H9 (cell line): Measurements from ENCODE around the gene SCEL. TPM values are rescaled to one million over a fixed set of nuclear protein-coding genes. Genes with fewer than 3 reads are reported as not detected.

Experiments used
- DNase-seq: peaks from one replicate; pipeline ENCODE4 v3.0.0-alpha.2; 2017
- H2AFZ ChIP-seq: one replicate; pipeline ENCODE4 v1.6.1; 2013; ENCODE audit warnings: mild to moderate bottlenecking, low read length, control low read depth, moderate library complexity
- H2AK5ac ChIP-seq: 2 replicates; pipeline ENCODE4 v1.6.1; 2013; ENCODE audit warnings: low read length, control low read depth, mixed read lengths; ENCODE audit not compliant: insufficient read length
- H2BK120ac ChIP-seq: one replicate; pipeline ENCODE4 v1.6.1; 2013; ENCODE audit warnings: low read depth, mild to moderate bottlenecking, low read length, control low read depth, inconsistent platforms; ENCODE audit not compliant: poor library complexity, severe bottlenecking
- H2BK12ac ChIP-seq: 2 replicates; pipeline ENCODE4 v1.6.1; 2013; ENCODE audit warnings: low read length, control low read depth, mixed read lengths, low read depth; ENCODE audit not compliant: insufficient read length
- H2BK15ac ChIP-seq: 2 replicates; pipeline ENCODE4 v1.6.1; 2013; ENCODE audit warnings: low read depth, low read length, control low read depth
- H2BK20ac ChIP-seq: one replicate; pipeline ENCODE4 v1.6.1; 2013; ENCODE audit warnings: low read depth, mild to moderate bottlenecking, low read length, control low read depth, inconsistent platforms; ENCODE audit not compliant: poor library complexity, severe bottlenecking
- H2BK5ac ChIP-seq: 2 replicates; pipeline ENCODE4 v1.6.1; 2013; ENCODE audit warnings: low read length, control low read depth, mixed read lengths; ENCODE audit not compliant: insufficient read length
- H3K14ac ChIP-seq: 2 replicates; pipeline ENCODE4 v1.6.1; 2013; ENCODE audit warnings: low read length, control low read depth; ENCODE audit not compliant: insufficient read depth
- H3K18ac ChIP-seq: 2 replicates; pipeline ENCODE4 v1.6.1; 2013; ENCODE audit warnings: low read depth, mild to moderate bottlenecking, mixed read lengths, low read length, control low read depth; ENCODE audit not compliant: insufficient read length
- H3K23ac ChIP-seq: 2 replicates; pipeline ENCODE4 v1.6.1; 2013; ENCODE audit warnings: low read length, control low read depth, mixed read lengths, low read depth; ENCODE audit not compliant: insufficient read length
- H3K23me2 ChIP-seq: 2 replicates; pipeline ENCODE4 v1.6.1; 2013; ENCODE audit warnings: low read depth, mild to moderate bottlenecking, mixed read lengths, low read length, control low read depth; ENCODE audit not compliant: insufficient read length, poor library complexity, severe bottlenecking
- H3K27ac ChIP-seq: 2 replicates; pipeline ENCODE4 v1.5.1; 2013; ENCODE audit warnings: low read length, control low read depth, mixed read lengths, low read depth; ENCODE audit not compliant: insufficient read length
- H3K27me3 ChIP-seq: 2 replicates; pipeline ENCODE4 v1.6.1; 2013; ENCODE audit warnings: low read length, control low read depth, inconsistent platforms; ENCODE audit not compliant: insufficient read depth
- H3K4ac ChIP-seq: 2 replicates; pipeline ENCODE4 v1.6.1; 2013; ENCODE audit warnings: low read depth, mild to moderate bottlenecking, control low read depth, inconsistent platforms, low read length, moderate library complexity
- H3K4me1 ChIP-seq: 2 replicates; pipeline ENCODE4 v1.6.1; 2013; ENCODE audit warnings: low read length, control low read depth, inconsistent platforms; ENCODE audit not compliant: insufficient read depth
- H3K4me2 ChIP-seq: 2 replicates; pipeline ENCODE4 v1.6.1; 2013; ENCODE audit warnings: low read length, control low read depth, mixed read lengths; ENCODE audit not compliant: insufficient read length, insufficient read depth
- H3K56ac ChIP-seq: 2 replicates; pipeline ENCODE4 v1.6.1; 2013; ENCODE audit warnings: low read depth, mild to moderate bottlenecking, mixed read lengths, low read length, control low read depth; ENCODE audit not compliant: insufficient read length
- H3K79me1 ChIP-seq: 2 replicates; pipeline ENCODE4 v1.6.1; 2013; ENCODE audit warnings: low read depth, mild to moderate bottlenecking, moderate library complexity, low read length, control low read depth, inconsistent platforms; ENCODE audit not compliant: insufficient read depth, poor library complexity, severe bottlenecking
- H3K79me2 ChIP-seq: 2 replicates; pipeline ENCODE4 v1.6.1; 2013; ENCODE audit warnings: low read length, control low read depth, inconsistent platforms; ENCODE audit not compliant: insufficient read depth
- H3K9ac ChIP-seq: 2 replicates; pipeline ENCODE4 v1.6.1; 2013; ENCODE audit warnings: low read length, control low read depth, mixed read lengths; ENCODE audit not compliant: insufficient read length; ENCODE audit errors: extremely low read depth
- H3K9me3 ChIP-seq: one replicate; pipeline ENCODE4 v1.6.1; 2013; ENCODE audit warnings: low read depth, low read length, inconsistent platforms; ENCODE audit not compliant: control insufficient read depth
- H3T11ph ChIP-seq: one replicate; pipeline ENCODE4 v1.6.1; 2013; ENCODE audit warnings: mild to moderate bottlenecking, low read length, control low read depth, inconsistent platforms
- H4K20me1 ChIP-seq: one replicate; pipeline ENCODE4 v1.6.1; 2013; ENCODE audit not compliant: control insufficient read depth, insufficient read length, insufficient read depth
- H4K5ac ChIP-seq: 2 replicates; pipeline ENCODE4 v1.6.1; 2013; ENCODE audit warnings: low read depth, mild to moderate bottlenecking, mixed read lengths, low read length, control low read depth; ENCODE audit not compliant: insufficient read length
- H4K8ac ChIP-seq: replicated peaks from 2 replicates; pipeline ENCODE4 v1.6.1; 2013; ENCODE audit warnings: low read length, control low read depth, mixed read lengths, low read depth; ENCODE audit not compliant: insufficient read length
- H4K91ac ChIP-seq: 2 replicates; pipeline ENCODE4 v1.6.1; 2013; ENCODE audit warnings: low read depth, mild to moderate bottlenecking, moderate library complexity, mixed read lengths, low read length, control low read depth; ENCODE audit not compliant: insufficient read length
- H3K27ac Mint-ChIP-seq, 3 experiments: 2 replicates in 2 of 3; 3 replicates in 1 of 3; pipeline ENCODE4 v1.8.0; 2020 to 2021; ENCODE audit warnings: mixed read lengths in 3 of 3, mild to moderate bottlenecking in 1 of 3, moderate library complexity in 1 of 3
- H3K27me3 Mint-ChIP-seq: 2 replicates; pipeline ENCODE4 v1.8.0; 2021; ENCODE audit warnings: low read depth, mild to moderate bottlenecking, moderate library complexity, mixed read lengths
- H3K36me3 Mint-ChIP-seq, 3 experiments: 2 replicates in 2 of 3; 3 replicates in 1 of 3; pipeline ENCODE4 v1.8.0; 2020 to 2021; ENCODE audit warnings: low read depth in 3 of 3, mixed read lengths in 3 of 3; ENCODE audit not compliant: insufficient read depth in 1 of 3
- H3K4me1 Mint-ChIP-seq, 2 experiments: 2 replicates each; pipeline ENCODE4 v1.8.0; 2020; ENCODE audit warnings: mixed read lengths in 2 of 2
- H3K4me3 Mint-ChIP-seq, 2 experiments: 2 replicates in 1 of 2; 3 replicates in 1 of 2; pipeline ENCODE4 v1.8.0; 2020 to 2021; ENCODE audit warnings: mild to moderate bottlenecking in 2 of 2, mixed read lengths in 2 of 2, moderate library complexity in 1 of 2
- H3K9me3 Mint-ChIP-seq, 2 experiments: 2 replicates in 1 of 2; 3 replicates in 1 of 2; pipeline ENCODE4 v1.8.0; 2020; ENCODE audit warnings: mild to moderate bottlenecking in 2 of 2, mixed read lengths in 2 of 2, moderate library complexity in 1 of 2
- WGBS: extraction: QIAGEN DNeasy Blood & Tissue Kit; methylation state at CpG from one replicate; pipeline ENCODE4 v1.1.7; 2013; ENCODE audit warnings: missing lambda C conversion rate, low lambda C conversion rate, mixed read lengths; ENCODE audit not compliant: insufficient read length; ENCODE audit errors: extremely low coverage; 5-methylcytosine and 5-hydroxymethylcytosine counted together
- long read RNA-seq: library from polyadenylated mRNA; unstranded; transcript quantifications from one replicate; pipeline ENCODE4 v2.0.0, GENCODE V29; 2020
- total RNA-seq: library from RNA; stranded (reverse); gene quantifications from 2 replicates; pipeline ENCODE4 v1.2.1, GENCODE V29; 2021
- TF ChIP-seq, protein P1 (sequence below): fragments of 200-600 bp; sonication (generic); conservative IDR thresholded peaks from 3 replicates; pipeline ENCODE4 v1.8.0; 2021; ENCODE audit warnings: antibody characterized with exemption, mild to moderate bottlenecking

The SCEL gene, protein sequence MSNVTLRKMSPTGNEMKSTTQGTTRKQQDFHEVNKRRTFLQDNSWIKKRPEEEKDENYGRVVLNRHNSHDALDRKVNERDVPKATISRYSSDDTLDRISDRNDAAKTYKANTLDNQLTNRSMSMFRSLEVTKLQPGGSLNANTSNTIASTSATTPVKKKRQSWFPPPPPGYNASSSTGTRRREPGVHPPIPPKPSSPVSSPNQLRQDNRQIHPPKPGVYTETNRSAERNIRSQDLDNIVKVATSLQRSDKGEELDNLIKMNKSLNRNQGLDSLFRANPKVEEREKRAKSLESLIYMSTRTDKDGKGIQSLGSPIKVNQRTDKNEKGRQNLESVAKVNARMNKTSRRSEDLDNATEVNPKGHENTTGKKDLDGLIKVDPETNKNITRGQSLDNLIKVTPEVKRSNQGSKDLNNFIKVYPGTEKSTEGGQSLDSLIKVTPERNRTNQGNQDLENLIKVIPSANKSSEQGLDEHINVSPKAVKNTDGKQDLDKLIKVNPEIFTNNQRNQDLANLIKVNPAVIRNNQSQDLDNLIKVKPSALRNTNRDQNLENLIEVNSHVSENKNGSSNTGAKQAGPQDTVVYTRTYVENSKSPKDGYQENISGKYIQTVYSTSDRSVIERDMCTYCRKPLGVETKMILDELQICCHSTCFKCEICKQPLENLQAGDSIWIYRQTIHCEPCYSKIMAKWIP
- total RNA-seq: not detected in 2 replicates
- long read RNA-seq: 0 reads

DNA sequence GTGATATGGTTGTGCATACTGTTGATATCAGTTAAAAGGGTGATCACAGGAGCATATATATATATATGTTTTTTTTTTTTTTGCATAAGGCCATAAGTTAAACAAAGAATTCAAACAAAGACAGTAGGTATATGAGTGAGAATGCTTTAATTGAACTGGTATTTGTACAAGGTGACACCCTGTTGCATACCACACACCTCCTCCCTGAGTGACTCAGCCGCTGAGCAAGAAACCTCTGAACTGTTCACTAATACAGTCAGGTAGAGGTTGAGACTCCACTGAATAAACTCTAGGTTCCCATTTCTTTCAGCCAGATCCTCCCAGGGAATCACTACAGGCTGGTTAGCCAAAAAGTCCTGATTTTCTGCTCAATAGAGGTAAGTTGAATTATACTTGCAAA is at the start of gene SCEL:
Gene SCEL, plus strand, starts transcription at position 259 of the 400 bp plus-strand sequence. CDS start 20,170 bp downstream, outside the sequence.
- H3K9ac ChIP-seq: no peak within 1 kb of the TSS
- H2BK120ac ChIP-seq: no peak within 1 kb of the TSS
- H2AFZ ChIP-seq: no peak within 1 kb of the TSS
- H3K27ac ChIP-seq: no peak within 1 kb of the TSS
- H3K9me3 ChIP-seq: no peaks in the 10 kb centered on the region
- no peak within 1 kb of the TSS for H3K14ac ChIP-seq
- no peak within 1 kb of the TSS for H3K23ac ChIP-seq
- no peak within 1 kb of the TSS for H4K5ac ChIP-seq
- TF ChIP-seq, protein P1, sequence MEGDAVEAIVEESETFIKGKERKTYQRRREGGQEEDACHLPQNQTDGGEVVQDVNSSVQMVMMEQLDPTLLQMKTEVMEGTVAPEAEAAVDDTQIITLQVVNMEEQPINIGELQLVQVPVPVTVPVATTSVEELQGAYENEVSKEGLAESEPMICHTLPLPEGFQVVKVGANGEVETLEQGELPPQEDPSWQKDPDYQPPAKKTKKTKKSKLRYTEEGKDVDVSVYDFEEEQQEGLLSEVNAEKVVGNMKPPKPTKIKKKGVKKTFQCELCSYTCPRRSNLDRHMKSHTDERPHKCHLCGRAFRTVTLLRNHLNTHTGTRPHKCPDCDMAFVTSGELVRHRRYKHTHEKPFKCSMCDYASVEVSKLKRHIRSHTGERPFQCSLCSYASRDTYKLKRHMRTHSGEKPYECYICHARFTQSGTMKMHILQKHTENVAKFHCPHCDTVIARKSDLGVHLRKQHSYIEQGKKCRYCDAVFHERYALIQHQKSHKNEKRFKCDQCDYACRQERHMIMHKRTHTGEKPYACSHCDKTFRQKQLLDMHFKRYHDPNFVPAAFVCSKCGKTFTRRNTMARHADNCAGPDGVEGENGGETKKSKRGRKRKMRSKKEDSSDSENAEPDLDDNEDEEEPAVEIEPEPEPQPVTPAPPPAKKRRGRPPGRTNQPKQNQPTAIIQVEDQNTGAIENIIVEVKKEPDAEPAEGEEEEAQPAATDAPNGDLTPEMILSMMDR: no peak
- Mint-ChIP-seq H3K4me3 (no peak within 1 kb of the TSS), H3K27me3 (no peaks in the 10 kb centered on the region), H3K9me3 (no peaks in the 10 kb centered on the region), H3K36me3 (no peaks in the 10 kb centered on the region), H3K27ac (no peak within 1 kb of the TSS), H3K4me1 (peaks cover 0 to 3% of the 10 kb centered on the region in 2 experiments; a peak in 1 of 4 replicates)
- H4K20me1 ChIP-seq: no peaks in the 10 kb centered on the region
- no peak within 1 kb of the TSS for H2BK12ac ChIP-seq
- no peak within 1 kb of the TSS for H2BK5ac ChIP-seq
- no peak within 1 kb of the TSS for H3K4ac ChIP-seq
- no peak within 1 kb of the TSS for H2BK15ac ChIP-seq
- no peaks in the 10 kb centered on the region for H3K4me1 ChIP-seq
- no peak within 1 kb of the TSS for H3K56ac ChIP-seq
- no peak within 1 kb of the TSS for H4K8ac ChIP-seq
- no peak within 1 kb of the TSS for H3T11ph ChIP-seq
- no peak within 1 kb of the TSS for H3K4me2 ChIP-seq
- no peaks in the 10 kb centered on the region for H3K79me2 ChIP-seq
- no peak within 1 kb of the TSS for H2AK5ac ChIP-seq
- no peaks in the 10 kb centered on the region for H3K79me1 ChIP-seq
- WGBS: no CpG with 5 or more reads among the region's 1 CpG
- H2BK20ac ChIP-seq: no peak within 1 kb of the TSS
- DNase-seq: no peak
- H3K23me2 ChIP-seq: no peaks in the 10 kb centered on the region
- no peaks in the 10 kb centered on the region for H3K27me3 ChIP-seq
- H4K91ac ChIP-seq: no peak within 1 kb of the TSS
- no peak within 1 kb of the TSS for H3K18ac ChIP-seq
